Esophagus muscularis mucosa (tissue), 4 donors: ENCODE data around the gene ANKRD9. TPM values are rescaled to one million over a fixed set of nuclear protein-coding genes. Genes with fewer than 3 reads are reported as not detected.

Experiments used
- DNase-seq: peaks from one replicate; pipeline ENCODE4 v3.0.0-alpha.2; 2017; ENCODE audit errors: extremely low spot score
- H3K27ac ChIP-seq, 4 donors: fragments of 200-600 bp; sonication (generic); replicated peaks in 1 of 4; 1 replicate in 3 of 4; 2 replicates in 1 of 4; pipeline ENCODE4 v1.5.1; 2016 to 2019; ENCODE audit warnings: mild to moderate bottlenecking in 1 of 4
- H3K27me3 ChIP-seq, 4 donors: fragments of 200-600 bp; sonication (generic); one replicate each; pipeline versions ENCODE4 v1.5.1 to v1.6.0; 2016 to 2019
- H3K36me3 ChIP-seq, 4 donors: fragments of 200-600 bp; sonication (generic); one replicate each; pipeline ENCODE4 v1.5.1; 2016 to 2019
- H3K4me1 ChIP-seq, 4 donors: fragments of 200-600 bp; sonication (generic); one replicate each; pipeline ENCODE4 v1.5.1; 2016 to 2019
- H3K4me3 ChIP-seq, 4 donors: fragments of 200-600 bp; sonication (generic); 1 replicate in 2 of 4; 2 replicates in 2 of 4; pipeline ENCODE4 v1.5.1; 2016 to 2019; ENCODE audit warnings: mild to moderate bottlenecking in 4 of 4, moderate library complexity in 1 of 4
- H3K9me3 ChIP-seq, 4 donors: fragments of 200-600 bp; sonication (generic); 1 replicate in 3 of 4; 2 replicates in 1 of 4; pipeline ENCODE4 v1.5.1; 2016 to 2019
- EP300 ChIP-seq: sonication (generic); formaldehyde crosslinking; IDR thresholded peaks from one replicate; pipeline ENCODE4 v1.6.1; 2017; ENCODE audit warnings: antibody characterized with exemption
- POLR2A ChIP-seq: fragments of 450-650 bp; IDR thresholded peaks from one replicate; pipeline ENCODE4 v1.6.1; 2017; ENCODE audit warnings: antibody characterized with exemption, moderate library complexity, mild to moderate bottlenecking, low read depth
- POLR2AphosphoS5 ChIP-seq, 2 donors: sonication (generic); formaldehyde crosslinking; IDR thresholded peaks; one replicate each; pipeline ENCODE4 v1.6.1; 2017; ENCODE audit warnings: antibody characterized with exemption in 2 of 2
- WGBS: methylation state at CpG from one replicate; pipeline ENCODE4 v1.1.5; 2018; 5-methylcytosine and 5-hydroxymethylcytosine counted together
- intact Hi-C: fragments of 100-400 bp; cut with DNase I; formaldehyde crosslinking; loops from one replicate; pipeline ENCODE4 v1.15.1; 2023
- total RNA-seq, 4 donors: library from RNA; depleted of rRNA; stranded (reverse); fragments of >200 nt; gene quantifications; one replicate each; pipeline versions ENCODE4 v1.1.0 to v1.2.1, GENCODE V29; 2016
- TF ChIP-seq, protein P1 (sequence below), 3 experiments: fragments of 200-600 bp in 2 of 3; fragments of 450-650 bp in 1 of 3; sonication (generic) in 2 of 3; IDR thresholded peaks; one replicate each; pipeline ENCODE4 v1.5.1; 2017 to 2019; ENCODE audit warnings: antibody characterized with exemption in 3 of 3, mild to moderate bottlenecking in 2 of 3, moderate library complexity in 1 of 3

The ANKRD9 gene
- total RNA-seq, 4 donors from 2014 or later, result 33.2 to 74.0 (median 54.2) TPM

GRCh38 chr14:102518063-102518648 lies 8.6 kb upstream of the ANKRD9 start:
- no peak for TF ChIP-seq EP300
- TF ChIP-seq, protein P1, sequence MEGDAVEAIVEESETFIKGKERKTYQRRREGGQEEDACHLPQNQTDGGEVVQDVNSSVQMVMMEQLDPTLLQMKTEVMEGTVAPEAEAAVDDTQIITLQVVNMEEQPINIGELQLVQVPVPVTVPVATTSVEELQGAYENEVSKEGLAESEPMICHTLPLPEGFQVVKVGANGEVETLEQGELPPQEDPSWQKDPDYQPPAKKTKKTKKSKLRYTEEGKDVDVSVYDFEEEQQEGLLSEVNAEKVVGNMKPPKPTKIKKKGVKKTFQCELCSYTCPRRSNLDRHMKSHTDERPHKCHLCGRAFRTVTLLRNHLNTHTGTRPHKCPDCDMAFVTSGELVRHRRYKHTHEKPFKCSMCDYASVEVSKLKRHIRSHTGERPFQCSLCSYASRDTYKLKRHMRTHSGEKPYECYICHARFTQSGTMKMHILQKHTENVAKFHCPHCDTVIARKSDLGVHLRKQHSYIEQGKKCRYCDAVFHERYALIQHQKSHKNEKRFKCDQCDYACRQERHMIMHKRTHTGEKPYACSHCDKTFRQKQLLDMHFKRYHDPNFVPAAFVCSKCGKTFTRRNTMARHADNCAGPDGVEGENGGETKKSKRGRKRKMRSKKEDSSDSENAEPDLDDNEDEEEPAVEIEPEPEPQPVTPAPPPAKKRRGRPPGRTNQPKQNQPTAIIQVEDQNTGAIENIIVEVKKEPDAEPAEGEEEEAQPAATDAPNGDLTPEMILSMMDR (IDR thresholded peaks at IDR 0.05), result no peak
- no peak for TF ChIP-seq POLR2AphosphoS5 (IDR thresholded peaks at IDR 0.05)
- no peak for TF ChIP-seq POLR2A
- H3K4me3 ChIP-seq, result no peak overlapping the region
- 89% methylated on average over 7 of the region's 8 CpGs for WGBS
- no peaks in the 10 kb centered on the region for H3K9me3 ChIP-seq
- H3K27ac ChIP-seq, result no peak overlapping the region
- intact Hi-C loops, result no loop called here
- H3K27me3 ChIP-seq, result no peaks in the 10 kb centered on the region
- peaks cover 6 to 14% (median 13%) of the 10 kb centered on the region in 4 donors for H3K4me1 ChIP-seq
- no peak for DNase-seq
- no peaks in the 10 kb centered on the region for H3K36me3 ChIP-seq

GRCh38 chr14:102517392-102518062 lies 8.0 kb upstream of the ANKRD9 start:
- Histone ChIP-seq H3K36me3 (no peaks in the 10 kb centered on the region), H3K9me3 (no peaks in the 10 kb centered on the region), H3K27me3 (no peaks in the 10 kb centered on the region), H3K4me3 (peak overlapping the region; percentile 75 to 95 (median 94)), H3K27ac (peak overlapping the region; percentile 67 to 87 (median 74)), H3K4me1 (peaks cover 6 to 14% (median 13%) of the 10 kb centered on the region in 4 donors)
- no peak for DNase-seq
- TF ChIP-seq EP300 (no peak), POLR2A (no peak), POLR2AphosphoS5 (IDR thresholded peaks at IDR 0.05) (no peak)
- TF ChIP-seq, protein P1 (IDR thresholded peaks at IDR 0.05), result no peak
- 24% methylated on average over 22 of the region's 37 CpGs for WGBS
- intact Hi-C loops, result no loop called here

- WGBS, result 4% methylated on average over 10 of the region's 95 CpGs
Measured at GRCh38 chr14:102516531-102517391, 7.2 kb upstream of the ANKRD9 start.

DNA sequence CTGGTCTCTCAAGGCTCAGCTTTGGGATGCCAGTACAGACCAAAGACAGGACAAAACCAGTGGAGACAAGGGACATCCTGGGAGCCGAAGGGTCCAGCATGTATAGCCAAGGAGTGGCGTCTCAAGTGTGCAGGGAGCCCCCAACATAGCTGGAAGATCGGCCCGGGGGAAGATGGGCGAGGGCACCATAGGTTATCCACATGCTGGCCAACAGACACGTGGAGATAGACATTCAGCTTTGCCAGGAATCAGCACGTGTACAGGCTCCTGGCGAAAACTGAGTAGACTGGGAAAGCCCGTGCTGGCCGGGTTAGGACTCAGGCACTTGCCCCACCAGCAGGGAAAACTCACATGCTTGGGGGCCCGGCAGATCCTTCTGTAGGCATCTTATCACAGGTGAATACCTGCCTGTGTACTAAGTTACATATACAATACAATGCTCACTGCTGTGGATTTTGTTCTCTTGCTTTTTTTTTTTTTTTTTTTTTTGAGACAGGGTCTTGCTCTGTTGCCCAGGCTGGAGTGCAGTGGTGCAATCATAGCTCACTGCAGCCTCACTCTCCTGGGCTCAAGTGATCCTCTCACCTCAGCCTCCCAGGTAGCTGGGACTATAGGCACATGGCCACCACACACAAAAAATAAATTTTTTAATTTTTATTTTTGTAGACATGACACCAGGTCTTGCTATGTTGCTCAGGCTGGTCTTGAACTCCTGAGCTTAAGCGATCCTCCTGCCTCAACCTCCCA lies 5.6 kb upstream of the ANKRD9 start:
- TF ChIP-seq, protein P1 (IDR thresholded peaks at IDR 0.05), result no peak
- TF ChIP-seq POLR2AphosphoS5 (IDR thresholded peaks at IDR 0.05) (no peak), POLR2A (no peak), EP300 (no peak)
- intact Hi-C loops, result no loop called here
- no peak for DNase-seq
- WGBS, result 74% methylated on average over 12 of the region's 12 CpGs
- Histone ChIP-seq H3K36me3 (no peaks in the 10 kb centered on the region), H3K9me3 (no peaks in the 10 kb centered on the region), H3K4me1 (peaks cover 16 to 21% (median 21%) of the 10 kb centered on the region in 4 donors), H3K4me3 (no peak overlapping the region), H3K27me3 (no peaks in the 10 kb centered on the region), H3K27ac (no peak overlapping the region)

More at GRCh38 chr14:102516531-102517391, 7.2 kb upstream of the ANKRD9 start:
- peak overlapping the region; percentile 75 to 95 (median 94) for H3K4me3 ChIP-seq
- no peaks in the 10 kb centered on the region for H3K27me3 ChIP-seq
- intact Hi-C loops, result loop anchor here (1.0 kb wide), 1 partner anchor 77 kb away; no protein-coding TSS in a partner anchor
- no peaks in the 10 kb centered on the region for H3K36me3 ChIP-seq
- TF ChIP-seq POLR2A (no peak), POLR2AphosphoS5 (IDR thresholded peaks at IDR 0.05) (no peak), EP300 (no peak)
- TF ChIP-seq, protein P1 (IDR thresholded peaks at IDR 0.05), result peak; percentile 96 to 99 (median 99)
- H3K4me1 ChIP-seq, result peaks cover 6 to 14% (median 13%) of the 10 kb centered on the region in 4 donors
- H3K27ac ChIP-seq, result peak overlapping the region; percentile 67 to 87 (median 74)
- H3K9me3 ChIP-seq, result no peaks in the 10 kb centered on the region
- DNase-seq, result no peak
